T-helper 9 cell (primary cell): ENCODE measurements around the gene MTA3.
A peak's percentile ranks its signal among the peaks of the same experiment; 100 is the strongest.
"Not testable (repeated sequence)": the region's sequence is repeated elsewhere in the genome, so short reads cannot be mapped to it uniquely, and the experiment has no call there.

Experiments
- DNase-seq: peaks from one replicate; pipeline ENCODE4 v3.0.0-alpha.2; 2020

The MTA3 gene

GRCh38 chr2:42613281-42614064, 45.0 kb downstream of the MTA3 start:
- no peak for DNase-seq

DNA sequence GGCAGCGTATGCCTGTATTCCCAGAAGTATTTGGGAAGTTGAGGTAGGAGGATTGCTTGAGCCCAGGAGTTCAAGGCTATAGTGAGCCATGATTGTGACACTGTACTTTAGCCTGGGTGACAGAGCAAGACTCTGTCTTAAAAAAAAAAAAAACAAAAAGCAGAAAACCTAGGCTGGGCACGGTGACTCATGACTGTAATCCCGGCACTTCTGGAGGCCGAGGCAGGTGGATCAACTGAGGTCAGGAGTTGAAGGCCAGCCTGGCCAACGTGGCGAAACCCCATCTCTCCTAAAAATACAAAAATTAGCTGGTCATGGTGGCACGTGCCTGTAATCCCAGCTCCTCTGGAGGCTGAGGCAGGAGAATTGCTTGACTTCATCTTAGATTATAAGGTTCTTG, 46.4 kb downstream of the MTA3 start:
- DNase-seq: no peak

- no peak for DNase-seq
Measured at GRCh38 chr2:42618116-42618515, 49.7 kb downstream of the MTA3 start.

DNA sequence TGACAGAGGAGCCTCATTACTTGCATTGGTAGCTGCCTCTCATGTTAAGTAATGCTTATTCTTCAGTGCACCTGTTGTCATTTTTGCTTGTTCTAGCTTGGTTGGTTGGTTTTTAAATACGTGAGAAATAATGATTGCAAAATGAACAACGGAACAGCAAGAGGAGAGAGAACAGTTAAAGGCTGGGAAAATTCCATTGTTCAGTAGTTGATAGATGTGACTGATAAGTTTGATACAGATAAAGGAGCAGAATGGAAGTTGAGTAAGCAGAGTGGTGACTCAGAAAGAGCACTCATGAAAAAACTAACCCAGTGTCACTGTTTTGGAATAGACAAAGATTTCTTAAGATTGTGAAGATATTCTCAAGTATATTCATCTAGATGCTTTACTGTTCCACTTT, 50.5 kb downstream of the MTA3 start:
- DNase-seq: no peak

- DNase-seq: not testable (repeated sequence)
Measured at GRCh38 chr2:42621626-42622025, 53.2 kb downstream of the MTA3 start.

GRCh38 chr2:42622943-42623676, 54.7 kb downstream of the MTA3 start:
- no peak for DNase-seq

- DNase-seq: no peak
Measured at GRCh38 chr2:42624047-42624446, 55.6 kb downstream of the MTA3 start.

DNA sequence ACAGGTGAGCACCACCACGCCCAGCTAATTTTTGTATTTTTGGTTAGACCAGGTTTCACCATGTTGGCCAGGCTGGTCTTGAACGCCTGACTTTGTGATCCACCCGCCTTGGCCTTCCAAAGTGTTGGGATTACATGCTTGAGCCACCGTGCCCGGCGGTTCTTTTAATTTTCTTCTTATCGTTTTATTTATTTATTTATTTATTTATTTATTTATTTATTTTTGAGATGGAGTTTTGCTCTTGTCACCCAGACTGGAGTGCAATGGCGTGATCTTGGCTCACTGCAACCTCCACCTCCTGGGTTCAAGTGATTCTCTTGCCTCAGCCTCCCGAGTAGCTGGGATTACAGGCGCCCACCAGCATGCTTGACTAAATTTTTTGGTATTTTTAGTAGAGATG, 59.6 kb downstream of the MTA3 start:
- not testable (repeated sequence) for DNase-seq

DNA sequence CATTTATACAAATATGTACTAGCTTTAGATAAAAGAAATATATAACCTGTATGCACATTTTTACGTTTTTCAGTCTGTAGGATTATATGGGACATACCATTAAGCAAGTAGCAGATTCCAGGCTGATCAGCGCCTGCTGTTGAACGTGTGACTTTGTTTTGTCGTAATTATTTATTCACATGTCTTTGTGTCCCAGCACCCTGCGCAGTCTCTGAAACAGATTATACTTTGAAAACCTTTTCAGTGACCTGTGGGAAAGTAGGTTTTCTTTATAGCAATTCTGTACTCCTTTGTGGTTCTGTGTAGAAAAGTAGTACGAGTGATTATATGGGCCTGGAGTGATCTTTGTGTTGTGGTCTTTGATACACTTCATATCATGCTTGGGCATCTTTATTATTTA, 68.5 kb downstream of the MTA3 start:
- no peak for DNase-seq

- DNase-seq: no peak
Measured at GRCh38 chr2:42638080-42638784, 69.8 kb downstream of the MTA3 start.

DNA sequence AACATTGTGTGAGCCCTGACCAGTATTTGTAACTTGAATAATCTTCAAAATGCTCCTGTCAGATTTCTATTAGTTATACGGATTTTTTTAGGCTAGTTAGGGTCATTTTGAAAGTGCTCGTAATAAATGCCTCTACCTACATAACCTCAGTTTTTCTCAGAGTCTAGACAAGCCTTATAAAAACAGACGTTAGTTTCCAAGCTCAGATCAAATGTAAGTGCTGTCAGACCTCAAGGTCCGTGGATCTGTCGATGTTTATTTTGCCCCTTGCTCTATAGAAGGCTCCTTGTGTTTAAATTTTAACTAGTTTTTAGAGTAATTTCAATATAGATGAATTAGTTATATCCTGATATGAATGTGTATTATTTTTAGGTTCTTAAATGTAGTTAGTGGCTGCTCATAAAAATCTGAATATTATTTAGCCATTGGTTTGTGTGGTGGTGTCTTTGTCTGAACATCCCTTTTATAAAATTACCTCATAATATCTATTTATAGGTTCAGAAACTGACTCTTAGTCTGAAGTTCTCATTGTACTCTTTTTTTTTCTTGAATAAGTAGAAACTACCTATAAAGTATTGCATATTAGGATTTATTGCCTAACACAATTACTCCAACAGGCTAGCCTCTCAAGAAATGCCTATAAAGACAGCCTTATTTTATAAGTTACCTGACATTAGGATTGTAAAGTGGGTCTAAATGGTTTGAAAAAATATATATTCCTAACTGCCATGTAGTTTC, 71.1 kb downstream of the MTA3 start:
- no peak for DNase-seq

GRCh38 chr2:42640261-42640660, 71.8 kb downstream of the MTA3 start:
- no peak for DNase-seq

GRCh38 chr2:42642371-42642770, 73.9 kb downstream of the MTA3 start:
- not testable (repeated sequence) for DNase-seq

- DNase-seq: no peak
Measured at GRCh38 chr2:42645551-42645950, 77.1 kb downstream of the MTA3 start.

GRCh38 chr2:42648796-42649195, 80.4 kb downstream of the MTA3 start:
- DNase-seq: no peak

- no peak for DNase-seq
Measured at GRCh38 chr2:42651057-42651456, 82.6 kb downstream of the MTA3 start.

GRCh38 chr2:42652086-42652485, 83.7 kb downstream of the MTA3 start:
- no peak for DNase-seq

- DNase-seq: no peak
Measured at GRCh38 chr2:42653039-42653438, 84.6 kb downstream of the MTA3 start.

DNA sequence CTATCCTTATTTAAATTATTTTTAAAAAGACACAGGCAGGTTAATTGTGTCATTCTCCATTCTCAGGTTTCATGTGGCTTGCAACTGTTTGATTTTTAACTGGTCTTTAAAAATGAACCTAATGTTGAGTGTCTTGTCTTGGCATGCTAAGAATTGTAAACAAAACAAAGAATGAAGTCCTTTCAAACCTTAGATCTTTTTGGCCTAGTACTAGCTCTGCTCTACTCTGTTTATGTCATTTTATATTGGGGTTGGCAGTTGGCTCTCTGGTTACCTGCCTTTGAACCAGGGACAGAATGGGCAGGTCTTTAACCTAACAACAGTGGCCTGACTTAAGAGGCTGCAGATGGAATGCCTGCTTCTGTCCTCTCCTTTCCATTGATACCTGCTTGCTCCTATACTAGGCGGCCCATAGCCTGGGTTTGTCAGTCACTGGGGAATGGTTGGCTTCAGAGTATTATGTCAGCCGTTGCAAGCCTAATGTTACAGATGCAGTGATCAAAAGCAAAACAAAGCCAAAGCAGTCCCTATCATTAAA, 85.5 kb downstream of the MTA3 start:
- DNase-seq: no peak

- DNase-seq: no peak
Measured at GRCh38 chr2:42658306-42658705, 89.9 kb downstream of the MTA3 start.

DNA sequence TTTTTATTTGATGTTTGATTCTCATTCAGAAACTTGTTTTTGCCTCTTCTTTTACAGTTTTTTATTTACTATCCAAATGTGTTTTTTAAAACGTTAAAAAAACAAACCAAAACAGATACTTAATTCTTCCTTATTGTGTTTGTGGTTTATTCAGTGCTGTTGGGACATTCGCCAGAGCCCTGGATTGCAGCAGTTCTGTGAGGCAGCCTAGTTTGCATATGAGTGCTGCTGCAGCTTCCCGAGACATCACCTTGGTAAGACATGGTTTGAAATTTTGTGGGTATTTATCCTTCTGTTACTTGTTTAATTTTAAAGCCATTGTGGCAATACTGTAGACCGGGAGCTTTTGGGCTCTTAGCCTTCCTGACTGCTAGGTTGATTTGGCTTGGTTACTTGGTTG, 91.2 kb downstream of the MTA3 start:
- DNase-seq: no peak

DNA sequence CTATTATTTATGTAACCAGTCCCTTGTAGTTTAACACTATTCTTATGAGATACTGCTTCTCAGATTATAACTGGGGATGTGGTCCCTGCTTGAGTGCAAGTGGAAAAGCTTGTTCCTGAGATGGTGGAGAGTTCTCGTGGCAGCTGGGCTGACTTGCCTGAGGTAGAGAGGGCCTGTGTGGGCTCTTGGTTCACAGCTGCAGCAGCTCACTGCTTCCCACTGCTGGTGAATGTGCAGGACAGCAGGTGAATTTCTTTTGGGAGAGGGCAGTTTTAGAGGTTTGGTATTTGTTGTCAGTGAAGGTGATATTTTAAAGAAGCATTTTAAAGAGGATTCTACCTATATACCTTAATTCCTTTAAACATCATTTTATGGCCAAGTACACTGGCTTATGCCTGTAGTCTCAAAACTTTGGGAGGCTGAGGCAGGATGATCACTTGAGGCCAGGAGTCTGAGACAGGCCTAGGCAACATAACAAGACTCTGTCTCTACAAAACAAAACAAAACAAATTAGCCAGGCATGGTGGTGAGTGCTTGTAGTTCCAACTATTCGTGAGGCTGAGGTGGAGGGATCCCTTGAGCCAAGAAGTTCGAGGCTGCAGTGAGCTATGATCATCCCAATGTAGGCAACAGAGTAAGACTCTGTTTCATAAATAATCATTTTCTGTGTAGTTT, 94.8 kb downstream of the MTA3 start:
- DNase-seq: peak; percentile 23
